Parietal lobe (tissue), 1 donor: ENCODE measurements around the gene PCDHA6. TPM values are rescaled to one million over a fixed set of nuclear protein-coding genes. Genes with fewer than 3 reads are reported as not detected.

Experiments used
- total RNA-seq: library from RNA; depleted of rRNA; stranded (reverse); fragments of >200 nt; gene quantifications from one replicate; pipeline ENCODE4 v1.2.3, GENCODE V29; 2014

PCDHA6 gene
- total RNA-seq, 1 donor from 2014 or later = 46.3 TPM

DNA sequence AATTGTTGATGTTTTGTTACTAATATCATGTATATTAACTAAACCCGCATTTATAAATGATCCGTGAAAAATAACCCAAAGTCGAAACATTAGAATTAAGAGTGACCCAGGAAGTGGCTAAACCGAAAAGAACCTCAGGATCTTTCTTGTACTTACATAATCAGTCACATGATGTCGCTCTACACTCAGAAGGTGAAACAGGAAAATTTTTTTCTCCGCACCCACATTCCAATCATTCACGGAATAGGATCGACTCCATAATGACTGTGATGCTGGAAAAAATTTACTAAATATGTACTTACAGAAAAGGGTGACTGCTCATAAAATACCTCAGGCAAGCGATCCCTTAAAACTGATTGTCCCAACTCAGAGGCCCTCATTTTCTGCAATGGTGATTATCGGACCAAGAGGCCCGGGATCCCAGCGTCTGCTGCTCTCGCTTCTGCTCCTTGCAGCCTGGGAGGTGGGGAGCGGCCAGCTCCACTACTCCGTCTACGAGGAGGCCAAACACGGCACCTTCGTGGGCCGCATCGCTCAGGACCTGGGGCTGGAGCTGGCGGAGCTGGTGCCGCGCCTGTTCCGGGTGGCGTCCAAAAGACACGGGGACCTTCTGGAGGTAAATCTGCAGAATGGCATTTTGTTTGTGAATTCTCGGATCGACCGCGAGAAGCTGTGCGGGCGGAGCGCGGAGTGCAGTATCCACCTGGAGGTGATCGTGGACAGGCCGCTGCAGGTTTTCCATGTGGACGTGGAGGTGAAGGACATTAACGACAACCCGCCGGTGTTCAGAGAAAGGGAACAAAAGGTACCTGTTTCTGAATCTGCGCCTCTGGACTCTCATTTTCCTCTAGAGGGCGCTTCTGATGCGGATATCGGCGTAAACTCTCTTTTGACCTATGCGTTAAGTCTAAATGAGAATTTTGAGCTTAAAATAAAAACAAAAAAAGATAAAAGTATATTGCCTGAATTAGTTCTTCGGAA is 47.6 kb downstream of the PCDHA6 start, which contains the start of gene PCDHA12:
PCDHA12 (plus strand) TSS at position 224 of the 981 bp plus-strand sequence; CDS start at position 389, 165 bp downstream.

Other genes with a start within 250 kb of the PCDHA6 start
- 3.8 TPM for gene CD14, start 194.8 kb upstream of the PCDHA6 start, total RNA-seq
- gene TMCO6, start 188.5 kb upstream of the PCDHA6 start, total RNA-seq = 18.2 TPM
- gene NDUFA2, start 180.3 kb upstream of the PCDHA6 start, total RNA-seq = 24.4 TPM
- 94.2 TPM for gene IK, start 180.1 kb upstream of the PCDHA6 start, total RNA-seq
- gene WDR55, start 163.1 kb upstream of the PCDHA6 start, total RNA-seq = 16.0 TPM
- 1.3 TPM for gene DND1, start 154.4 kb upstream of the PCDHA6 start, total RNA-seq
- gene HARS1, start 136.6 kb upstream of the PCDHA6 start, total RNA-seq = 89.5 TPM
- 47.9 TPM for gene HARS2, start 136.5 kb upstream of the PCDHA6 start, total RNA-seq
- gene ZMAT2, start 127.5 kb upstream of the PCDHA6 start, total RNA-seq = 41.9 TPM
- 9.1 TPM for gene PCDHA1, start 41.8 kb upstream of the PCDHA6 start, total RNA-seq
- 20.3 TPM for gene PCDHA2, start 33.1 kb upstream of the PCDHA6 start, total RNA-seq
- gene PCDHA3, start 26.9 kb upstream of the PCDHA6 start, total RNA-seq = 32.6 TPM
- gene PCDHA4, start 20.9 kb upstream of the PCDHA6 start, total RNA-seq = 29.7 TPM
- gene PCDHA5, start 6.3 kb upstream of the PCDHA6 start, total RNA-seq = 23.2 TPM
- 47.0 TPM for gene PCDHA7, start 6.3 kb downstream of the PCDHA6 start, total RNA-seq
- gene PCDHA8, start 13.2 kb downstream of the PCDHA6 start, total RNA-seq = 25.7 TPM
- gene PCDHA9, start 20.4 kb downstream of the PCDHA6 start, total RNA-seq = 42.6 TPM
- gene PCDHA10, start 27.9 kb downstream of the PCDHA6 start, total RNA-seq = 42.3 TPM
- 80.4 TPM for gene PCDHA11, start 41.0 kb downstream of the PCDHA6 start, total RNA-seq
- gene PCDHA12, start 47.3 kb downstream of the PCDHA6 start, total RNA-seq = 40.4 TPM
- 42.3 TPM for gene PCDHA13, start 54.2 kb downstream of the PCDHA6 start, total RNA-seq
- gene PCDHAC1, start 98.3 kb downstream of the PCDHA6 start, total RNA-seq = 66.4 TPM
- gene PCDHAC2, start 138.5 kb downstream of the PCDHA6 start, total RNA-seq = 55.1 TPM
- gene PCDHB1, start 223.4 kb downstream of the PCDHA6 start, total RNA-seq = 0.31 TPM